Measurements from ENCODE around the gene SLC47A2.

- TF ChIP-seq GATA3 (IDR thresholded peaks at IDR 0.05; ENCODE audit: low read depth, low read length), result no peak
- no peak for TF ChIP-seq GATA2 (IDR thresholded peaks at IDR 0.05; ENCODE audit: low read depth, low read length)
Observed at GRCh38 chr17:19660219-19660870, 56.0 kb downstream of the SLC47A2 start.
